CD4-positive, alpha-beta memory T cell (primary cell): ENCODE results near the gene KLHL20. TPM values are rescaled to one million over a fixed set of nuclear protein-coding genes. Genes with fewer than 3 reads are reported as not detected.
A peak's percentile ranks its signal among the peaks of the same experiment; 100 is the strongest.
"Not testable (repeated sequence)": the region's sequence is repeated elsewhere in the genome, so short reads cannot be mapped to it uniquely, and the experiment has no call there.

Experiments
- CTCF ChIA-PET: fragments of 350-600 bp; sonication (Branson Sonifier 250); formaldehyde crosslinking; loops from one replicate; lab custom pipeline; 2021; ENCODE audit warnings: inconsistent platforms; ENCODE audit not compliant: partially characterized antibody; lab: Charles Lee
- POLR2A ChIA-PET: fragments of 350-600 bp; sonication (Branson Sonifier 250); formaldehyde crosslinking; loops from one replicate; lab custom pipeline; 2021; ENCODE audit not compliant: partially characterized antibody; lab: Charles Lee
- DNase-seq, 5 donors: peaks; one replicate each; pipeline versions ENCODE4 v3.0.0 to v3.0.0-alpha.2; 2020 to 2022; ENCODE audit warnings: mixed read lengths in 1 of 5
- H3K27ac ChIP-seq: one replicate; pipeline ENCODE4 v1.7.0; 2013; ENCODE audit warnings: low read depth, low read length
- H3K27me3 ChIP-seq: 2 replicates; pipeline ENCODE4 v1.7.0; 2013; ENCODE audit warnings: mild to moderate bottlenecking, low read length, moderate library complexity; ENCODE audit not compliant: insufficient read depth
- H3K36me3 ChIP-seq: 2 replicates; pipeline ENCODE4 v1.7.0; 2013; ENCODE audit warnings: mild to moderate bottlenecking, low read length, moderate library complexity; ENCODE audit not compliant: insufficient read depth
- H3K4me1 ChIP-seq: 2 replicates; pipeline ENCODE4 v1.7.0; 2013; ENCODE audit warnings: mild to moderate bottlenecking, low read length, moderate library complexity; ENCODE audit not compliant: insufficient read depth
- H3K4me3 ChIP-seq, 2 donors: one replicate each; pipeline ENCODE4 v1.7.0; 2013; ENCODE audit warnings: low read length in 2 of 2, mild to moderate bottlenecking in 1 of 2
- H3K9me3 ChIP-seq, 2 donors: one replicate each; pipeline ENCODE4 v1.7.0; 2013; ENCODE audit warnings: low read length in 2 of 2, control low read depth in 1 of 2; ENCODE audit not compliant: control insufficient read depth in 1 of 2
- H3K27ac Mint-ChIP-seq, 7 donors: one replicate each; pipeline ENCODE4 v1.8.0; 2020 to 2021; ENCODE audit warnings: mixed read lengths in 7 of 7, mild to moderate bottlenecking in 6 of 7, inconsistent platforms in 3 of 7, moderate library complexity in 3 of 7
- H3K27me3 Mint-ChIP-seq, 2 donors: one replicate each; pipeline ENCODE4 v1.8.0; 2020 to 2021; ENCODE audit warnings: mixed read lengths in 2 of 2
- H3K36me3 Mint-ChIP-seq, 2 donors: one replicate each; pipeline ENCODE4 v1.8.0; 2020 to 2021; ENCODE audit warnings: mixed read lengths in 2 of 2, inconsistent platforms in 1 of 2, mild to moderate bottlenecking in 1 of 2
- H3K4me1 Mint-ChIP-seq, 4 donors: one replicate each; pipeline ENCODE4 v1.8.0; 2020 to 2021; ENCODE audit warnings: mixed read lengths in 4 of 4, mild to moderate bottlenecking in 1 of 4
- H3K4me3 Mint-ChIP-seq, 8 donors: one replicate each; pipeline ENCODE4 v1.8.0; 2020 to 2021; ENCODE audit warnings: mixed read lengths in 8 of 8, mild to moderate bottlenecking in 7 of 8, moderate library complexity in 6 of 8, inconsistent platforms in 3 of 8
- H3K9me3 Mint-ChIP-seq, 8 donors: one replicate each; pipeline ENCODE4 v1.8.0; 2020 to 2021; ENCODE audit warnings: mixed read lengths in 8 of 8, mild to moderate bottlenecking in 5 of 8, inconsistent platforms in 3 of 8, moderate library complexity in 1 of 8
- intact Hi-C: fragments of 100-400 bp; cut with micrococcal nuclease; formaldehyde crosslinking; loops from one replicate; pipeline ENCODE4 v1.15.1; 2023
- polyA plus RNA-seq, 2 donors: library from polyadenylated mRNA; unstranded; fragments of 300-500 nt; fragmentation: Illumina TruSeq; gene quantifications; one replicate each; pipeline ENCODE4 v1.2.3, GENCODE V29; 2021
- total RNA-seq, 2 experiments: library from RNA; stranded (reverse); gene quantifications; one replicate each; pipeline ENCODE4 v1.2.3, GENCODE V29; 2021

The KLHL20 gene
- total and polyA plus RNA-seq, 4 experiments from 2014 or later, result 24.5 to 43.9 (median 33.9) TPM

GRCh38 chr1:173714441-173714758, 381 bp upstream of the KLHL20 start:
- no peak for DNase-seq
- peak overlapping the region; percentile 95 to 100 (median 97) for H3K4me3 Mint-ChIP-seq
- Histone ChIP-seq H3K36me3 (no peaks in the 10 kb centered on the region), H3K4me3 (peak overlapping the region; percentile 6 to 73), H3K4me1 (peaks cover 34% of the 10 kb centered on the region), H3K27me3 (peaks cover 5% of the 10 kb centered on the region), H3K9me3 (no peaks in the 10 kb centered on the region), H3K27ac (peak overlapping the region; percentile 78)
- intact Hi-C loops, result loop anchor here (2.0 to 10.0 kb wide), 6 partner anchors 110 to 1930 kb away; partner anchors contain the start of genes CACYBP, CENPL, DARS2 and METTL13
- peaks cover 16 to 33% (median 23%) of the 10 kb centered on the region in 4 donors for H3K4me1 Mint-ChIP-seq
- peaks cover 0 to 1% (median 0%) of the 10 kb centered on the region in 8 donors for H3K9me3 Mint-ChIP-seq
- ChIA-PET CTCF (interaction anchor here (0.9 to 2.3 kb wide), 5 partner anchors 10 to 284 kb away, joined by 3 to 16 read pairs (median 4); partner anchors contain the start of gene PRDX6), POLR2A (interaction anchor here (0.6 to 4.6 kb wide), 17 partner anchors 9 to 1308 kb away, joined by 3 to 56 read pairs (median 4); partner anchors contain the start of genes CACYBP, CENPL, DARS2 and GAS5)
- H3K36me3 Mint-ChIP-seq, result peaks cover 3 to 19% of the 10 kb centered on the region in 2 donors
- peaks cover 15 to 18% of the 10 kb centered on the region in 2 donors for H3K27me3 Mint-ChIP-seq
- H3K27ac Mint-ChIP-seq, result peak overlapping the region; percentile 92 to 98 (median 97)

GRCh38 chr1:173715538-173715844, 710 bp downstream of the KLHL20 start:
- ChIA-PET CTCF (interaction anchor here (1.0 to 2.3 kb wide), 3 partner anchors 239 to 973 kb away, joined by 4 to 16 read pairs (median 8); partner anchors contain the start of gene PRDX6), POLR2A (interaction anchor here (0.9 to 4.6 kb wide), 10 partner anchors 13 to 1284 kb away, joined by 3 to 56 read pairs (median 4); partner anchors contain the start of genes CACYBP, CENPL, DARS2 and GAS5)
- Histone ChIP-seq H3K27ac (peak overlapping the region; percentile 78), H3K9me3 (no peaks in the 10 kb centered on the region), H3K27me3 (peaks cover 5% of the 10 kb centered on the region), H3K4me3 (peak overlapping the region; percentile 47 to 73), H3K4me1 (peaks cover 34% of the 10 kb centered on the region), H3K36me3 (no peaks in the 10 kb centered on the region)
- DNase-seq, result no peak
- H3K4me3 Mint-ChIP-seq, result peak overlapping the region; percentile 95 to 100 (median 97)
- peaks cover 22 to 37% (median 30%) of the 10 kb centered on the region in 4 donors for H3K4me1 Mint-ChIP-seq
- intact Hi-C loops, result loop anchor here (1.0 to 10.0 kb wide), 10 partner anchors 109 to 1931 kb away; partner anchors contain the start of genes CACYBP, CENPL, DARS2 and METTL13
- peaks cover 9 to 12% of the 10 kb centered on the region in 2 donors for H3K27me3 Mint-ChIP-seq
- H3K9me3 Mint-ChIP-seq, result no peaks in the 10 kb centered on the region
- H3K36me3 Mint-ChIP-seq, result peaks cover 8 to 23% of the 10 kb centered on the region in 2 donors
- peak overlapping the region; percentile 92 to 98 (median 97) for H3K27ac Mint-ChIP-seq

GRCh38 chr1:173717238-173717637, 2.5 kb downstream of the KLHL20 start:
- Histone ChIP-seq H3K27ac (no peak overlapping the region), H3K36me3 (no peaks in the 10 kb centered on the region), H3K9me3 (no peaks in the 10 kb centered on the region), H3K4me3 (no peak overlapping the region), H3K4me1 (peaks cover 34% of the 10 kb centered on the region), H3K27me3 (no peaks in the 10 kb centered on the region)
- Mint-ChIP-seq H3K9me3 (no peaks in the 10 kb centered on the region), H3K27ac (peak overlapping the region in 4 of 7 donors; percentile 16 to 80 (median 60)), H3K4me3 (peak overlapping the region in 6 of 8 donors; percentile 19 to 77 (median 31)), H3K4me1 (peaks cover 30 to 50% (median 42%) of the 10 kb centered on the region in 4 donors), H3K27me3 (peaks cover under 1 to 5% of the 10 kb centered on the region in 2 donors), H3K36me3 (peaks cover 21 to 35% of the 10 kb centered on the region in 2 donors)
- no peak for DNase-seq
- ChIA-PET POLR2A (interaction anchor here (0.9 to 4.6 kb wide), 4 partner anchors 16 to 436 kb away, joined by 3 to 56 read pairs (median 4); partner anchors contain the start of genes GAS5 and ZBTB37), CTCF (interaction anchor here (2.0 kb wide), 1 partner anchor 288 kb away, joined by 5 read pairs; no protein-coding TSS in a partner anchor)
- intact Hi-C loops, result loop anchor here (5.0 to 10.0 kb wide), 5 partner anchors 162 to 1932 kb away; partner anchors contain the start of genes CACYBP, METTL13, RABGAP1L and RC3H1

- H3K4me3 Mint-ChIP-seq, H3K27me3 Mint-ChIP-seq, H3K9me3 ChIP-seq, CTCF ChIA-PET, H3K27me3 ChIP-seq, H3K27ac ChIP-seq, H3K9me3 Mint-ChIP-seq, H3K27ac Mint-ChIP-seq, DNase-seq, H3K4me1 ChIP-seq, H3K4me3 ChIP-seq, intact Hi-C loops, H3K36me3 ChIP-seq, POLR2A ChIA-PET: not testable (repeated sequence)
- H3K36me3 Mint-ChIP-seq, result peaks cover 30 to 36% of the 10 kb centered on the region in 2 donors
- peaks cover 5 to 14% (median 9%) of the 10 kb centered on the region in 4 donors for H3K4me1 Mint-ChIP-seq
Observed at GRCh38 chr1:173731331-173731730, 16.6 kb downstream of the KLHL20 start.

- DNase-seq, result no peak
- H3K27ac ChIP-seq, result no peak overlapping the region
- H3K4me1 ChIP-seq, result peaks cover 8% of the 10 kb centered on the region
- Mint-ChIP-seq H3K27me3 (no peaks in the 10 kb centered on the region), H3K9me3 (peaks cover 0 to 12% (median 0%) of the 10 kb centered on the region in 8 donors), H3K27ac (peak overlapping the region in 3 of 7 donors; percentile 57 to 75 (median 72)), H3K4me3 (no peak overlapping the region), H3K36me3 (peaks cover 45 to 49% of the 10 kb centered on the region in 2 donors), H3K4me1 (peaks cover 27 to 30% (median 29%) of the 10 kb centered on the region in 4 donors)
- H3K27me3 ChIP-seq, result no peaks in the 10 kb centered on the region
- POLR2A ChIA-PET, result interaction anchor here (0.5 to 0.7 kb wide), 2 partner anchors 19 to 1098 kb away, joined by 3 to 4 read pairs; partner anchors contain the start of gene KLHL20
- no peak overlapping the region for H3K4me3 ChIP-seq
- no peaks in the 10 kb centered on the region for H3K9me3 ChIP-seq
- intact Hi-C loops, result no loop called here
- CTCF ChIA-PET, result interaction anchor here (1.1 kb wide), 1 partner anchor 21 kb away, joined by 3 read pairs; no protein-coding TSS in a partner anchor
- peaks cover 9% of the 10 kb centered on the region for H3K36me3 ChIP-seq
Observed at GRCh38 chr1:173733912-173734311, 19.1 kb downstream of the KLHL20 start.

GRCh38 chr1:173736104-173736503, 21.3 kb downstream of the KLHL20 start:
- H3K4me3 ChIP-seq, H3K27me3 ChIP-seq, H3K9me3 ChIP-seq, H3K27me3 Mint-ChIP-seq, intact Hi-C loops, H3K27ac Mint-ChIP-seq, CTCF ChIA-PET, DNase-seq, H3K36me3 ChIP-seq, POLR2A ChIA-PET, H3K4me1 ChIP-seq, H3K27ac ChIP-seq, H3K9me3 Mint-ChIP-seq: not testable (repeated sequence)
- H3K4me1 Mint-ChIP-seq, result peaks cover 33 to 49% (median 43%) of the 10 kb centered on the region in 4 donors
- H3K36me3 Mint-ChIP-seq, result peaks cover 60 to 65% of the 10 kb centered on the region in 2 donors
- H3K4me3 Mint-ChIP-seq, result peak overlapping the region in 4 of 8 donors; percentile 12 to 33 (median 28)

GRCh38 chr1:173742203-173742886, 27.6 kb downstream of the KLHL20 start:
- H3K27me3 Mint-ChIP-seq, result no peaks in the 10 kb centered on the region
- intact Hi-C loops, result no loop called here

More at GRCh38 chr1:173742203-173742886, 27.6 kb downstream of the KLHL20 start:
- Histone ChIP-seq H3K27me3 (no peaks in the 10 kb centered on the region), H3K36me3 (no peaks in the 10 kb centered on the region), H3K4me1 (peaks cover 8% of the 10 kb centered on the region), H3K9me3 (no peaks in the 10 kb centered on the region), H3K4me3 (no peak overlapping the region), H3K27ac (no peak overlapping the region)
- Mint-ChIP-seq H3K36me3 (peaks cover 58 to 67% of the 10 kb centered on the region in 2 donors), H3K9me3 (no peaks in the 10 kb centered on the region), H3K4me3 (no peak overlapping the region), H3K27ac (no peak overlapping the region), H3K4me1 (peaks cover 28 to 65% (median 48%) of the 10 kb centered on the region in 4 donors)
- POLR2A ChIA-PET, result no interaction called here
- no peak for DNase-seq
- CTCF ChIA-PET, result no interaction called here
